Measurements from ENCODE around the gene AVEN.

The AVEN gene

GRCh38 chr15:33871980-33872379 lies 167.0 kb downstream of the AVEN start:
- Mint-ChIP-seq H3K9me3 (no peaks in the 10 kb centered on the region), H3K4me3 (no peak overlapping the region), H3K4me1 (no peaks in the 10 kb centered on the region), H3K36me3 (no peaks in the 10 kb centered on the region), H3K27ac (no peak overlapping the region)
- no peak for ATAC-seq
- DNase-seq (ENCODE audit: low spot score in 2 of 2) = no peak

DNA sequence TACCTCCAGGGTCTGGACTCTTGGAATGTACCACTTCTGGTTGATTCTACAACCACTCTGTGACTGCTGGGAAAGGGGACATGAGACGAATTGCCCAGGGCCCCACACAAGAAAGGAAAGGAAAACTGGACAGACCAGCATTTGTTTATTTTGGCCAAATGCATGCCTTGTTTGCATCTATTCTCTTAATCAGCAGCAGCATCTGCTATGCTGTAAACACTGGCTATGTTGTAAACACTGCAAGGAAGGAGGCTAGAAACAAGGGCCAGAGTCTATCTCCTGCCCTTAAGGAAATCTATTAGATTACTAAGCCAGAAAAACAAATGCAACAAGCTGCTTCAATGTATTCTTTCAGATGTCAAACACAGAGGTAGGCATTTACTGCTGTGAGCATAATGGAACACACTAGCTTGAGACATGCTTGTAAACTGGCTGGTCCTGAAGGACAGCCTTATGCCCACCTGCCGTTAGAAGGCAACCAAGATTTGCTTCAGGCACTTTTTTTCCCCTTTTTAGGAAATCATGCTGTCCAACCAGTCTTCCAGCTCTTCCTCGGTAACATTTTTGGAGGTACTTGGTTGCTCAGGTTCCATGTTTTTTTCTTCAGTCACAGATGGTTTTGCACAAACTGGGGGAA lies 172.8 kb downstream of the AVEN start:
- Mint-ChIP-seq H3K4me1 (no peaks in the 10 kb centered on the region), H3K36me3 (peaks cover 18% of the 10 kb centered on the region), H3K4me3 (no peak overlapping the region), H3K27ac (no peak overlapping the region), H3K9me3 (no peaks in the 10 kb centered on the region)
- ATAC-seq (no peak), DNase-seq (ENCODE audit: low spot score in 2 of 2) (no peak)

- ATAC-seq (no peak), DNase-seq (ENCODE audit: low spot score in 2 of 2) (no peak)
- no peak overlapping the region for H3K27ac Mint-ChIP-seq
- no peaks in the 10 kb centered on the region for H3K4me1 Mint-ChIP-seq
- peaks cover 18% of the 10 kb centered on the region for H3K36me3 Mint-ChIP-seq
- no peak overlapping the region for H3K4me3 Mint-ChIP-seq
- no peaks in the 10 kb centered on the region for H3K9me3 Mint-ChIP-seq
Observed at GRCh38 chr15:33865416-33865815, 173.6 kb downstream of the AVEN start.

GRCh38 chr15:33864360-33865075 lies 174.5 kb downstream of the AVEN start:
- no peaks in the 10 kb centered on the region for H3K4me1 Mint-ChIP-seq
- no peaks in the 10 kb centered on the region for H3K9me3 Mint-ChIP-seq
- no peak overlapping the region for H3K4me3 Mint-ChIP-seq
- ATAC-seq (no peak), DNase-seq (ENCODE audit: low spot score in 2 of 2) (no peak)
- H3K36me3 Mint-ChIP-seq = peaks cover 18% of the 10 kb centered on the region
- no peak overlapping the region for H3K27ac Mint-ChIP-seq

GRCh38 chr15:33860754-33861153 lies 178.2 kb downstream of the AVEN start:
- H3K4me3 Mint-ChIP-seq = no peak overlapping the region
- no peak for DNase-seq (ENCODE audit: low spot score in 2 of 2)

DNA sequence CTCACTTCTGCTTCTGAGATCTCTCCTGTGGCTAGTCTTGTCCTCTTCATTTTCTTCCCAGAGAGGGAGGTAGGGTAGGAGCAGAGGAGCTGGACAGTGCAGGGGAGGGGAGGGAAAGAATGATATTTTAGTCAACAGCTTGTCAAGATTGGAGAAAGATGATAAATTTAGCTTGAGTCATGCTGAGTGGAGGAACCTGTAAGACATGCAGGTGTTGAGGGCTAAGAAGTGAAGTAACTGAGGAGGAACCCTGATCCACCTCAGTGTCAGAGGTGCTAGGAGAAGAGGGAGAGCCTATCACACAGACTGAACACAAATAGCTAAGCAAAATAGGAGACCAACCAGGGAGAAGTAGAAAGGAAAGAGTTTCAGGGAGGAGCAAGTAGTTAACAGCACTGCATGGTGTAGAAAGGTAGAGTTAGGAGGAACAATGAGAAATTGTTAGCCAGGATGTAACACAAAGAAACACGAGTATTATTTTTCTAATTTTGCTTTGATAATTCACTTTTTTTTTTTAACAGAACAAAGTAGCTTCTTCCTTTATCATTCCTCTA lies 178.9 kb downstream of the AVEN start:
- peaks cover 9% of the 10 kb centered on the region for H3K36me3 Mint-ChIP-seq
- no peak overlapping the region for H3K27ac Mint-ChIP-seq
- no peaks in the 10 kb centered on the region for H3K4me1 Mint-ChIP-seq
- ATAC-seq (no peak), DNase-seq (ENCODE audit: low spot score in 2 of 2) (no peak)
- no peak overlapping the region for H3K4me3 Mint-ChIP-seq
- H3K9me3 Mint-ChIP-seq = no peaks in the 10 kb centered on the region

More at GRCh38 chr15:33860754-33861153, 178.2 kb downstream of the AVEN start:
- no peak overlapping the region for H3K27ac Mint-ChIP-seq
- ATAC-seq = no peak
- H3K36me3 Mint-ChIP-seq = peaks cover 16% of the 10 kb centered on the region
- H3K9me3 Mint-ChIP-seq = no peaks in the 10 kb centered on the region
- H3K4me1 Mint-ChIP-seq = no peaks in the 10 kb centered on the region

DNA sequence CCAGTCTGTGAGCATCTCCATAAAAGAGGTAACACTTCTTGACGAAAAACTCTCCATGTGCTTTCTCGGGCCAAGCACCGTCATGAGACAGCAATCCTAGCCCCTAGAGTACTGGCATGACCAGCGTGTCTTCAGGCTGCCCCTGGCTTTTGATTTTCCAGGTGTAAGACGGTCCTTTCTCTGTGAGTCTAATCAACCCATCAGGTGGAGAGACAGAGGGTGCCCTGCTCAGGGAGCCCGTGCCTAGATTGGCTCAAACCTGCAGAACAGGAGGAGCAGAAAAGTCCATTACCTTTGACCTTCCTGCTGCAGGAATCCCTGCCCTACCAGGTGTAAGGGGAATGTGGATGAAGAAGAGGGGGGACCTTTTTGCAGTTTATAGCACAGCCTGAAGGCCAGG lies 180.2 kb downstream of the AVEN start:
- no peaks in the 10 kb centered on the region for H3K36me3 Mint-ChIP-seq
- no peaks in the 10 kb centered on the region for H3K4me1 Mint-ChIP-seq

GRCh38 chr15:33857726-33858125 lies 181.3 kb downstream of the AVEN start:
- Mint-ChIP-seq H3K4me3 (no peak overlapping the region), H3K9me3 (no peaks in the 10 kb centered on the region), H3K27ac (no peak overlapping the region), H3K36me3 (no peaks in the 10 kb centered on the region), H3K4me1 (no peaks in the 10 kb centered on the region)
- DNase-seq (ENCODE audit: low spot score in 2 of 2) (no peak), ATAC-seq (no peak)

More for the DNA sequence above, 180.2 kb downstream of the AVEN start:
- no peak for ATAC-seq
- no peak for DNase-seq (ENCODE audit: low spot score in 2 of 2)
- no peak overlapping the region for H3K27ac Mint-ChIP-seq
- no peak overlapping the region for H3K4me3 Mint-ChIP-seq
- no peaks in the 10 kb centered on the region for H3K9me3 Mint-ChIP-seq

DNA sequence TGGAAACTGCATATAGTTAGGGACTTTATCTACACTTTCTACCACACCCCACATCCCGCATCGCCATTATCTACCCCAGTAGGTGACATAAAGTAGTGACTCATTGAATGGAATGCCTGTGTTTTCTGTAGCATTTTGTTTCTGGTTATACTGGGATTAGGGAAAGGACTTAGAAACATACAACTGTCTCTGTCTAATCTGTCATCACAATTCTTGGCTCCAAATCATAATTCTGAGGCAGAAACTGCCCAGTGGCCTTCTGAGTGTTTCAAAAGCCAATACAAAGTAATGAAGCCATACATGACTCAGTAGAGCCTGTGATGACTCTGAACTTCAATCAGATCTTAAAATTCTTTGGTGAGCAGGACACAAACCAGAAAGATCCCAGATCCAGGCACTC lies 186.4 kb downstream of the AVEN start:
- H3K9me3 Mint-ChIP-seq = no peaks in the 10 kb centered on the region
- H3K27ac Mint-ChIP-seq = no peak overlapping the region
- H3K4me1 Mint-ChIP-seq = no peaks in the 10 kb centered on the region
- H3K4me3 Mint-ChIP-seq = no peak overlapping the region
- no peaks in the 10 kb centered on the region for H3K36me3 Mint-ChIP-seq
- ATAC-seq = no peak
- no peak for DNase-seq (ENCODE audit: low spot score in 2 of 2)

GRCh38 chr15:33852094-33852493 lies 186.9 kb downstream of the AVEN start:
- Mint-ChIP-seq H3K4me1 (no peaks in the 10 kb centered on the region), H3K4me3 (no peak overlapping the region), H3K27ac (no peak overlapping the region), H3K36me3 (no peaks in the 10 kb centered on the region), H3K9me3 (no peaks in the 10 kb centered on the region)
- ATAC-seq (no peak), DNase-seq (ENCODE audit: low spot score in 2 of 2) (no peak)

- no peak overlapping the region for H3K27ac Mint-ChIP-seq
- H3K4me1 Mint-ChIP-seq = no peaks in the 10 kb centered on the region
- no peaks in the 10 kb centered on the region for H3K36me3 Mint-ChIP-seq
- DNase-seq (ENCODE audit: low spot score in 2 of 2) (no peak), ATAC-seq (no peak)
- no peaks in the 10 kb centered on the region for H3K9me3 Mint-ChIP-seq
- no peak overlapping the region for H3K4me3 Mint-ChIP-seq
Observed at GRCh38 chr15:33851079-33851478, 187.9 kb downstream of the AVEN start.

GRCh38 chr15:33848011-33848410 lies 191.0 kb downstream of the AVEN start:
- H3K36me3 Mint-ChIP-seq = no peaks in the 10 kb centered on the region
- no peak overlapping the region for H3K27ac Mint-ChIP-seq
- H3K4me1 Mint-ChIP-seq = no peaks in the 10 kb centered on the region
- ATAC-seq (no peak), DNase-seq (ENCODE audit: low spot score in 2 of 2) (no peak)
- no peak overlapping the region for H3K4me3 Mint-ChIP-seq
- no peaks in the 10 kb centered on the region for H3K9me3 Mint-ChIP-seq

- H3K9me3 Mint-ChIP-seq = no peaks in the 10 kb centered on the region
- H3K36me3 Mint-ChIP-seq = no peaks in the 10 kb centered on the region
- H3K4me1 Mint-ChIP-seq = no peaks in the 10 kb centered on the region
- H3K4me3 Mint-ChIP-seq = no peak overlapping the region
- H3K27ac Mint-ChIP-seq = no peak overlapping the region
- DNase-seq (ENCODE audit: low spot score in 2 of 2) = no peak
- ATAC-seq = no peak
Observed at GRCh38 chr15:33846862-33847261, 192.1 kb downstream of the AVEN start.

DNA sequence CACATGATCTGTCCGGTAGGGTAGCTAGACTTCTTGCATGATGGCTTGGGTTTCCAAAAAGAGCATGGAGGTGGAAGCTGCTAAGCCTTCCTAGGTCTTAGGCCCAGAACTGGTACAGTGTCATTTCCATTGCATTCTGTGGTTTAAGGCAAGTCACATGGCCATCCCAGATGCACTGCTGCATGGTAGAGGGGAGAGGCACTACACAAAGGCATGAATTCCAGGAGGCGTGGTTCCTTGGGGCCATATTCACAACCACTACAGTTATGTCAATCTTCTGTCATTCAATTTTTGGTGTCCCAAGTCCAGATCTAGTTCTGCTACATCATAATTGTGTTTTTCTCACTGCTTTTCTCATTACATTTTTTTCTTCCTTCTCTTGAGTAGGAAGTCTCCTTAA lies 192.9 kb downstream of the AVEN start:
- ATAC-seq (no peak), DNase-seq (ENCODE audit: low spot score in 2 of 2) (no peak)
- Mint-ChIP-seq H3K4me3 (no peak overlapping the region), H3K4me1 (no peaks in the 10 kb centered on the region), H3K36me3 (no peaks in the 10 kb centered on the region), H3K27ac (no peak overlapping the region), H3K9me3 (no peaks in the 10 kb centered on the region)

DNA sequence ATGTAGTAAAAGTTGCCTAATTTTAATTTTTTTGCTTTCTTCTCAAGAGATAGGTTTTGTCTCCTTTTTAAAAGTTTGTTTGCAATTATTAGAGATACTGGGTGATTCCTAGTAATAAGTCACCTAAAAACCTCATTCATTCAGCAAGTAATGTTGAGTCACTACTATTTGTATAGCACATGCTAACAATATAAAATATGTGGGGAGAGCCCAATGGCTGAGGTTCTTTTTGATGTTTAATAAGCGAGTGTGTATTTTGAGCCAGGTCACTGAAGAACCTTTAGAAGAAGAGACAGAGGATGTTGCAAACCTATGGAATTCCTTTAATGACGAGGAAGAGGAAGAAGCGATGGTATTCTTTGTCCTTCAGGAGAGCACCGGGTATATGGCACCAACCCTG lies 194.4 kb downstream of the AVEN start:
- Mint-ChIP-seq H3K36me3 (no peaks in the 10 kb centered on the region), H3K4me1 (no peaks in the 10 kb centered on the region), H3K4me3 (no peak overlapping the region), H3K27ac (no peak overlapping the region), H3K9me3 (no peaks in the 10 kb centered on the region)
- ATAC-seq (no peak), DNase-seq (ENCODE audit: low spot score in 2 of 2) (no peak)

- Mint-ChIP-seq H3K36me3 (no peaks in the 10 kb centered on the region), H3K9me3 (no peaks in the 10 kb centered on the region), H3K4me3 (no peak overlapping the region), H3K27ac (no peak overlapping the region), H3K4me1 (no peaks in the 10 kb centered on the region)
- ATAC-seq = no peak
- DNase-seq (ENCODE audit: low spot score in 2 of 2) = no peak
Observed at GRCh38 chr15:33844186-33844585, 194.8 kb downstream of the AVEN start.
